Activated naive CD8-positive, alpha-beta T cell treated with anti-CD3 and anti-CD28 coated beads, Interleukin-2, amount 50 U/mL, for 16 hours (primary cell): ENCODE measurements around the gene FSTL4.

Experiments used
- DNase-seq: peaks from one replicate; pipeline ENCODE4 v3.0.0-alpha.2; 2020; ENCODE audit warnings: low read depth, low spot score

FSTL4 gene

GRCh38 chr5:133612249-133612860 is at the start of gene FSTL4:
Gene FSTL4 (minus strand): TSS chr5:133612541.
- DNase-seq, result no peak

GRCh38 chr5:133661389-133661788 is 49.0 kb upstream of the FSTL4 start:
- no peak for DNase-seq

- no peak for DNase-seq
Observed at GRCh38 chr5:133658327-133658726, 46.0 kb upstream of the FSTL4 start.

- DNase-seq, result no peak
Observed at GRCh38 chr5:133657036-133657435, 44.7 kb upstream of the FSTL4 start.

GRCh38 chr5:133655966-133656365 is 43.6 kb upstream of the FSTL4 start:
- no peak for DNase-seq

GRCh38 chr5:133653760-133654049 is 41.4 kb upstream of the FSTL4 start:
- no peak for DNase-seq

GRCh38 chr5:133652951-133653759 is 40.8 kb upstream of the FSTL4 start:
- DNase-seq, result no peak

- no peak for DNase-seq
Observed at GRCh38 chr5:133644000-133644865, 31.9 kb upstream of the FSTL4 start.

- DNase-seq, result no peak
Observed at GRCh38 chr5:133643365-133643764, 31.0 kb upstream of the FSTL4 start.

GRCh38 chr5:133642153-133642722 is 29.9 kb upstream of the FSTL4 start:
- DNase-seq, result no peak

- DNase-seq, result no peak
Observed at GRCh38 chr5:133641683-133642082, 29.3 kb upstream of the FSTL4 start.

GRCh38 chr5:133639850-133640528 is 27.6 kb upstream of the FSTL4 start:
- no peak for DNase-seq

GRCh38 chr5:133638436-133638835 is 26.1 kb upstream of the FSTL4 start:
- DNase-seq, result no peak

- DNase-seq, result no peak
Observed at GRCh38 chr5:133637206-133637605, 24.9 kb upstream of the FSTL4 start.

GRCh38 chr5:133635051-133635450 is 22.7 kb upstream of the FSTL4 start:
- DNase-seq, result no peak

- no peak for DNase-seq
Observed at GRCh38 chr5:133627180-133627579, 14.8 kb upstream of the FSTL4 start.

GRCh38 chr5:133624316-133624715 is 12.0 kb upstream of the FSTL4 start:
- DNase-seq, result no peak

- DNase-seq, result no peak
Observed at GRCh38 chr5:133618141-133618540, 5.8 kb upstream of the FSTL4 start.

GRCh38 chr5:133613743-133614142 is 1.4 kb upstream of the FSTL4 start:
- no peak for DNase-seq

GRCh38 chr5:133613184-133613583 is 843 bp upstream of the FSTL4 start:
- no peak for DNase-seq

- DNase-seq, result no peak
Observed at GRCh38 chr5:133611357-133612248, 738 bp downstream of the FSTL4 start.
